ENCODE data around the gene TDRD3. TPM values are rescaled to one million over a fixed set of nuclear protein-coding genes. Genes with fewer than 3 reads are reported as not detected.
"Not testable (repeated sequence)": the region's sequence is repeated elsewhere in the genome, so short reads cannot be mapped to it uniquely, and the experiment has no call there.

TDRD3 gene
- total RNA-seq, 1 donor from 2014 or later: 25.6 TPM

- DNase-seq (no peak), ATAC-seq (no peak)
- Histone ChIP-seq H3K27me3 (no peaks in the 10 kb centered on the region), H3K4me1 (no peaks in the 10 kb centered on the region), H3K27ac (no peak overlapping the region), H3K36me3 (no peaks in the 10 kb centered on the region), H3K9me3 (no peaks in the 10 kb centered on the region), H3K4me3 (no peak overlapping the region)
- TF ChIP-seq, protein P1, sequence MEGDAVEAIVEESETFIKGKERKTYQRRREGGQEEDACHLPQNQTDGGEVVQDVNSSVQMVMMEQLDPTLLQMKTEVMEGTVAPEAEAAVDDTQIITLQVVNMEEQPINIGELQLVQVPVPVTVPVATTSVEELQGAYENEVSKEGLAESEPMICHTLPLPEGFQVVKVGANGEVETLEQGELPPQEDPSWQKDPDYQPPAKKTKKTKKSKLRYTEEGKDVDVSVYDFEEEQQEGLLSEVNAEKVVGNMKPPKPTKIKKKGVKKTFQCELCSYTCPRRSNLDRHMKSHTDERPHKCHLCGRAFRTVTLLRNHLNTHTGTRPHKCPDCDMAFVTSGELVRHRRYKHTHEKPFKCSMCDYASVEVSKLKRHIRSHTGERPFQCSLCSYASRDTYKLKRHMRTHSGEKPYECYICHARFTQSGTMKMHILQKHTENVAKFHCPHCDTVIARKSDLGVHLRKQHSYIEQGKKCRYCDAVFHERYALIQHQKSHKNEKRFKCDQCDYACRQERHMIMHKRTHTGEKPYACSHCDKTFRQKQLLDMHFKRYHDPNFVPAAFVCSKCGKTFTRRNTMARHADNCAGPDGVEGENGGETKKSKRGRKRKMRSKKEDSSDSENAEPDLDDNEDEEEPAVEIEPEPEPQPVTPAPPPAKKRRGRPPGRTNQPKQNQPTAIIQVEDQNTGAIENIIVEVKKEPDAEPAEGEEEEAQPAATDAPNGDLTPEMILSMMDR (IDR thresholded peaks at IDR 0.05): no peak
- intact Hi-C loops (cut with DNase I): no loop called here
These were observed 26.7 kb upstream of the TDRD3 start for GRCh38 chr13:60370343-60370742.

GRCh38 chr13:60372141-60372540 is 24.9 kb upstream of the TDRD3 start:
- H3K36me3 ChIP-seq: no peaks in the 10 kb centered on the region
- ATAC-seq: no peak
- no peak for DNase-seq
- H3K27ac ChIP-seq: no peak overlapping the region
- TF ChIP-seq, protein P1 (IDR thresholded peaks at IDR 0.05): no peak
- no peaks in the 10 kb centered on the region for H3K27me3 ChIP-seq
- intact Hi-C loops (cut with DNase I): no loop called here
- H3K9me3 ChIP-seq: no peaks in the 10 kb centered on the region
- no peaks in the 10 kb centered on the region for H3K4me1 ChIP-seq
- no peak overlapping the region for H3K4me3 ChIP-seq

DNA sequence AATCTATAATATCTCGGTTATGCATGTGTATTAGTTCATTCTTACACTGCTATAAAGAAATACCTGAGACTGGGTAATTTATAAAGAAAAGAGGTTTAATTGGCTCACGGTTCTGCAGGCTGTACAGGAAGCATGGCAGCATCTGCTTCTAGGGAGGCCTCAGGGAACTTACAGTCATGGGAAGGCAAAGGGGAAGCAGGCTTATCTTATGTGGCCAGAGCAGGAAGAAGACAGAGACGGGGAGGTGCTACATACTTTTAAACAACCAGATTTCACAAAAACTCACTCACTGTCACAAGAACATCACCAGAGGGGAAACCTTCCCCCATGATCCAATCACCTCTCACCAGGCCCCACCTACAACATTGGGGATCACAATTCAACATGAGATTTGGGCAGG is 17.7 kb upstream of the TDRD3 start:
- H3K9me3 ChIP-seq; H3K27ac ChIP-seq; H3K4me1 ChIP-seq; H3K36me3 ChIP-seq; H3K4me3 ChIP-seq; ATAC-seq; intact Hi-C loops (cut with DNase I); H3K27me3 ChIP-seq; DNase-seq: not testable (repeated sequence)

GRCh38 chr13:60379837-60380565 is 17.0 kb upstream of the TDRD3 start:
- no peaks in the 10 kb centered on the region for H3K9me3 ChIP-seq
- H3K27me3 ChIP-seq: no peaks in the 10 kb centered on the region
- H3K36me3 ChIP-seq: no peaks in the 10 kb centered on the region
- H3K4me3 ChIP-seq: no peak overlapping the region
- ATAC-seq (no peak), DNase-seq (no peak)
- intact Hi-C loops (cut with DNase I): no loop called here
- no peaks in the 10 kb centered on the region for H3K4me1 ChIP-seq
- TF ChIP-seq, protein P1 (IDR thresholded peaks at IDR 0.05): no peak
- H3K27ac ChIP-seq: no peak overlapping the region

DNA sequence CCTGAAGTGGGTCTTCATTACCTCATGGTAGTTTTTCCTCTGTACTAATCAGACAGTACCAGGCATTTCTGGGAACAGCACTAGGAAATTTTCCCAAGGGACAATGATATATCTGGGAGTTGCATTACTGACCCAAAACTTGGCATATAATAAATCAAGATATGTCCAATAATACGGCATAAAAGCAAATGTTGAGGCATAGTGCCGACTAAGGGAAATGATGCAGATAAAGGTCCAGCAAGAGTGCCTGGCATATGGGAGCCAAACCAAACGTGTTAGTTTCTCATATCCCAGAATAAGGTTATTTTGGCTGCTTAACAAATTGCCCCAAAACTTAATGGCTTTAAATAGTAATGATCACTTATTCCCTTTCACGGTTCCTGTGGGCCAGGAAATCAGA is 12.1 kb upstream of the TDRD3 start:
- H3K36me3 ChIP-seq: no peaks in the 10 kb centered on the region
- no peaks in the 10 kb centered on the region for H3K4me1 ChIP-seq
- H3K4me3 ChIP-seq: no peak overlapping the region
- DNase-seq (no peak), ATAC-seq (no peak)
- intact Hi-C loops (cut with DNase I): no loop called here
- TF ChIP-seq, protein P1 (IDR thresholded peaks at IDR 0.05): no peak
- H3K27ac ChIP-seq: no peak overlapping the region
- H3K9me3 ChIP-seq: no peaks in the 10 kb centered on the region
- H3K27me3 ChIP-seq: no peaks in the 10 kb centered on the region

DNA sequence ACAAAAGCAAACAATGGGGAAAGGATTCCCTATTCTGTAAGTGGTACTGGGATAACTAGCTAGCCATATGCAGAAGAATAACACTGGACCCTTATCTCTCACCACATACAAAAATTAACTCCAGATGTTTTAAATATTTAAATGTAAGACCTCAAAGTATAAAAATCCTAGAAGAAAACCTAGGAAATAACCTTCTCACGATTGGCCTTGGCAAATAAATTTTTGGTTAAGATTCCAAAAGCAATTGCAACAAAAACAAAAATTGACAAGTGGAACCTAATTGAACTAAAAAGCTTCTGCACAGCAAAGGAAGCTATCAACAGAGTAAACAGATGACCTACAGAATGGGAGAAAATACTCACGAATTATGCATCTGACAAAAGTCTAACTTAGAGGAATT is 10.8 kb upstream of the TDRD3 start:
- no peaks in the 10 kb centered on the region for H3K27me3 ChIP-seq
- no peak for ATAC-seq
- TF ChIP-seq, protein P1 (IDR thresholded peaks at IDR 0.05): no peak

More for the DNA sequence above, 10.8 kb upstream of the TDRD3 start:
- Histone ChIP-seq H3K4me1 (no peaks in the 10 kb centered on the region), H3K4me3 (no peak overlapping the region), H3K36me3 (no peaks in the 10 kb centered on the region), H3K27ac (no peak overlapping the region), H3K9me3 (no peaks in the 10 kb centered on the region)
- intact Hi-C loops (cut with DNase I): no loop called here
- no peak for DNase-seq

Data from upper lobe of right lung (tissue), 1 donor.